OCI-M2 (cell line): ENCODE measurements around the gene FOXRED1.
"Not testable (repeated sequence)": the region's sequence is repeated elsewhere in the genome, so short reads cannot be mapped to it uniquely, and the experiment has no call there.

Source experiments
- DNase-seq: peaks from one replicate; lab custom pipeline; 2025; ENCODE audit not compliant: unreplicated experiment; lab: John Stamatoyannopoulos, UW

The FOXRED1 gene

DNA sequence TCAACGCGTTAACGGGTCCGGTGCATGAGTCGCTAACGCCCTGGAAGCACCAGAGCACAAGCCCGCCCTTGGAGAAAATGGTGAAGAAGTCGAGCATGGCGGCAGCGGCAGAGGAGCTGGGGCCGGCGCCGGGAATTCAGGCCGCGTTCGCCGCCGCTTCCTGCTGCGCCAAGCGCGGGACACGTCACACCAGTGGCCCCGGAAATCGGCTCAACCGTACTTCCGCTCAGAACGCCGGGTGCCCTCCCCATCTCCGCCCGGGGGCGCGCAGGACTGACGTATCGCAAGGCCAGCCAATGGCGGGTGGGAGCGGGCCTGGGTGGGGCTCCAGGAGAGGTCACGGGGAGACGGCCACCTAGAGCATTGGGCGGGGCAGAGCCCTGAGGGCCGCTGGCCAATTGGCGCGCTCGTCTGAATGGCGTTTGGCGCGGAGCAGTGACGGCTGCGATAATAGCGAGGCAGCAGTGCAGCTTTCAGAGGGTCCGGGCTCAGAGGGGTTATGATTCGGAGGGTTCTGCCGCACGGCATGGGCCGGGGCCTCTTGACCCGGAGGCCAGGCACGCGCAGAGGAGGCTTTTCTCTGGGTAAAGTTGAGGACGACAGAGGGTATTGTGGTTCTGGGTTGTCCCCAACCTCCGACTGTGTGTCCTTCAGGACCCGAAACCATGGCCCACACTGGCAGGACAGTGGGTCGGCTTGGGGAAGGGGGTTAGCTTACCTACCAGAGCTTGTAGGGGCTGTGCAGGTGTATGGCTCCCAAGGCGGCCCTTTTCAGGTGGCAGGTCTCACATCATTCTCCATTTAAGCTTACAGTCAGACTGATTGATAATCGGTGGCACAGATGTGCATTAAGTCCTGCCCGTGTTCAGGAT, at the start of gene FOXRED1, which contains the start of gene SRPRA:
Gene FOXRED1, plus strand, starts transcription at position 447 of the 872 bp plus-strand sequence. Its CDS starts 53 bp downstream, at position 500.
Gene SRPRA, minus strand, starts transcription at position 188 of the 872 bp plus-strand sequence. Its CDS starts 91 bp downstream, at position 97.
- DNase-seq: peak; percentile 54

DNA sequence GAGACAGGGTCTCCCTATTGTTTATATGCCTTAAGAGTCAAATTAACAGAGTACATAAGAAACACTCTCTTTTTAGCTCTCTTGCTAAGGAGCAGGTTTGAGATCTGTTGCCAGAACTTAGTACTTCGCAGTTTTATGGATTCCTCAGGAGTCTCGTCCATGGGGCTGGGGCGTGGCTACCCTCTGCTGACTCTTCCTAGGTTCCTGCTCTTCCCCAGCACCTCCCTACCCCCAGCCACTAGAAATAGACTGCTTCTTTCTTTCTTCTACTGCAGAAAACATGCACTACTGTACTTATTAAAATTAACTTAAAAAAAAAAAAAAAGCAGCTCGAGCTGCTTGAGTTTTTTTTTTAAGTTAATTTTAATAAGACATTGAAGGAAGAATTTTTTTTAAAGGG, 49.4 kb upstream of the FOXRED1 start:
- DNase-seq: no peak

DNA sequence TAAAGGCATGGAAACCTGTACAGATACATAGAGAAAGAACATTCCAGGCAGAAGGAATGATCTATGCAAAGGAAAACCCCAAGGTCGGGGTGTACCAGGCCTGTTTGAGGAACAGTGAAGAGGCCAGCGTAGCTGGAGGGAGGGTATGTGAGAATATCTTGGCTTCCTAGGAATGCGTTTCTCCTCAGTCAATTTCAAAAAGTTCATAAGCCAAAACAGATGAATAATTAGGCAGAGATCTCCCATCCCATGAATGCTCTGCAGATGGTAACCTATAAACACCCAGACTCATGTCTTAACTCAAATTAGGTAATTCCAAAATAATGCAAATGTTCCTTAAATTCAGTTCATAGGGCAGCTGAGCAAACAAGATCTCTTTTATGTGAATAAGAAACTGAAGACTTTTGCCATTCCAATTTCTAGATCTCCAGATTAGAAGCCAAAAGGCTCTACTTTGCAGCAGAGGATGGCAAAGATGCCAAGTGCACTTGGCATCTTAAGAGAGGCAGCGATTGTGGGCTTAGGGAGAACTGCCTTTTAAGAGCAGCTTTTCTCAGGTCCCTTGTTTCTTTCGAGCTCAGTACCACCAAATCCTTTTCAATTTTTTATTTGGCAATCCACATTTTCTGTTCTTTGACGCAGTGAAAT, 44.2 kb upstream of the FOXRED1 start:
- DNase-seq: no peak

DNA sequence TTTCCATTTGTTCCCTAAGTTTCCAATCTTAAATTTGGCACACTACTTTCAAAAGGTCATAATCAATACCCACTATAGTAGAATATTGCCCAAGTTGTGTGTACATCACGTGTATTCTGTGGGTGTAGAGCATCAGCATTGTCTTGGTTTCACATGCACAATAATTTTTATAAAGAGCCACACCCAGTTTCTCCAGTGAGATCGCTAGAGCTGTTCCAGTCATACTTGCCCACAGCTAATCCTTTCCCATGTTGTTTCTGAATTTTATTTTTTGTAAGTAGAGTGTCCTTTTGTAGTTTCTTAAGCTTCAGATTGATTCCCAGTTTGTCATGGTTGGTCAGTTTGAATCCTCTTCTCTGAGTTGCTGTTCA, 43.7 kb upstream of the FOXRED1 start:
- DNase-seq: no peak

- no peak for DNase-seq
These were observed 42.4 kb upstream of the FOXRED1 start for GRCh38 chr11:126226334-126227084.

DNA sequence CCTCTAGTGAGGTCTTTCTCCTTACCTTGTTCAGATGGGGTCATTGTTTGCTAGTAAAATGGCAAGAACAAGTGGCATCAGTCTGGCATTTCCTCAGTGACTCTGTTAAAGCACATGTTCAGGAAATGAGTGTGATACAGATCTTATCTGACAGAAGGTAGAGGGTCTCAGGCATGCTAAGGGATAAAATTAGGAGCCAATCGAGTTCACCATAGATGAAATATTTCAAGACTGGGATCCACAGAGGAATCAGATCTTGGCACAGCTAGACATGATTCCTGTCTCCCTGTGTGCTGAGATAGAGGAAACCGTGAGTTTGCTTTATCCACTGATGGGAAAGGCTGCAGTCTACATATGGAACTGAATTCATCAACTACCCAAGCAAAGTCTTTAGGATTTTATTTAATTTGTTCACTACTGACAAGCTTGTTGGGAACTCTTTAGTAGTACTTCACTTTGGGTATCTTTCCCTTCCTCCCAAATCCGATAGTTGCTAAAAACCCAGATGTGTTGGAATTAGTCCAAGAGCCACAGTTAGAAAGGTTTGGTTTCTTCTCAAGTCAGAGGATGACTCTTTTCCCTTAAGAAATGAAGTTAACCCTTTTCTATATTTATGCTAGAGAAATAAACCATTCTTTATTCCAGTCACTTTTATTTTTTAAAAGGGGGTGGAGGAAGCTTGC, 39.0 kb upstream of the FOXRED1 start:
- no peak for DNase-seq

DNA sequence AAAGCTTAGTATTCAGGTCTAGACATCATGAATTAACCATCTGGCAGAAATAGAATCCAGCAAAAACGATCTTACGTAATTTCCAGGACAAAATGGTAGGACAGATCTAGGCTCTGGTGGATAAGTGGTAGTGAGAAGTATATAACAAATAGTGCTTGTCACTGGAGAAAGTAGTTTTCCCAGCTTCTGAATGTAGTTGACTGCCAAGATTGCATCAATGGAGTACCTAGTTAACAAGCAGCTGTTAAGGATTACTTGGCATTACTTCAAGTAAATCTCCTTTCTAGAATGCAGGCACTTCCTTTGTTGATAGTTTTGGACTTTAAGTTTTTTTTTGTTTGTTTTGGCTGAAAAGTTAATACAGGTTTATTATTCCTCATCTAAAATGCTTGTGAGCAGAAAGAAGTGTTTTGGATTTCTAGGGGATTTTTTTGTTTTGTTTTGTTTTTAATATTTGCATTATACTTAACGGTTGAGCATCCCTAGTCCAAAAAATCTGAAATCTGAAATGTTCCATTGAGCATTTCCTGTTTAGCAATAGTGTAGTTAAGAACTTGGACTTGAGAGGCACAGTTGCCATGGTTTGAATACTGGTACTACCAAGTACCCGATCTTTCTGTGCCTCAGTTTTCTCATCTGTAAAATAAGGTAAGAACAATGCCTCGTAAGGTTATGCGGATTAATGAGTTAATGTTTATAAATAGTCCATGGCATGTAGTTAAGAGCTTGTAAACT, 37.1 kb upstream of the FOXRED1 start:
- DNase-seq: no peak

- no peak for DNase-seq
These were observed 36.3 kb upstream of the FOXRED1 start for GRCh38 chr11:126232683-126233082.

- DNase-seq: no peak
These were observed 35.6 kb upstream of the FOXRED1 start for GRCh38 chr11:126233391-126233790.

DNA sequence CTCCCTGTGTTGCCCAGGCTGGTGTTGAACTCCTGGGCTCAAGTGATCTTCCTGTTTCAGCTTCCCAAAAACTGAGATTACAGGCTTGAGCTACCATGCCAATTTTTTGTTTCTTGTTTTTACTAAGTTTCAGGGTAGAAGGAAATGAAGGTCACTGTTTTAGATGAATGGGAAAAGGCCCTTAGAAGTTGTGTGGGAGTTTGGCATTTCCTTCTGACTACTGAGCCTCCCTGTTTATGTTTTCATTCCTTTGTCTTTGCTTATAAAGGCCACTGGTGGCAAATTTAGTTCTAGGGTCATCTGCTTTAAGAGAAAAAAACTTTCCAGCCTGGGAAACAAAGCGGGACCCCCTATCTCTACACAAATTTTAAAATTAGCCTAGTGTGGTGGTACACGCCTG, 22.3 kb upstream of the FOXRED1 start:
- no peak for DNase-seq

DNA sequence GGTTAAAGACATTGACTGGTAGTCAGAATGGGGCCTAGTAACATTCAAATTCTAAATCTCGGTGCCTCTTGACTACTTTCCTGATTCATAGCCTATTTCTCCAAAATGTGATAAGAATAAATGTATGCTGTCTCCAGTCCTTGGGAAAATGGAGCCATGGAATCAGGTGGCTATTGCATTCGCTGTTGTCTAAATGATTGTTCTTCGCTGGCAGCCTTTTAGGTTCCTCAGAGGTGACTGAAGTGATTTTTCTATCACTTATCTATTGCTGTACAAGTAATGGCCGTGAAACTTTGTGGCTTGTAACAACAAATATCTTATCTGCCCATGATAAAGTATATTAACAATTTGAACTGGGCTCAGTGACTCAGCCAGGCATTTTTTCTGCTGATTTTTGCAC, 15.7 kb upstream of the FOXRED1 start:
- DNase-seq: no peak

GRCh38 chr11:126254819-126255218, 14.1 kb upstream of the FOXRED1 start:
- no peak for DNase-seq

GRCh38 chr11:126255507-126255906, 13.4 kb upstream of the FOXRED1 start:
- not testable (repeated sequence) for DNase-seq

- no peak for DNase-seq
These were observed 12.7 kb upstream of the FOXRED1 start for GRCh38 chr11:126256216-126256615.

- DNase-seq: no peak
These were observed 11.8 kb upstream of the FOXRED1 start for GRCh38 chr11:126257144-126257543.

DNA sequence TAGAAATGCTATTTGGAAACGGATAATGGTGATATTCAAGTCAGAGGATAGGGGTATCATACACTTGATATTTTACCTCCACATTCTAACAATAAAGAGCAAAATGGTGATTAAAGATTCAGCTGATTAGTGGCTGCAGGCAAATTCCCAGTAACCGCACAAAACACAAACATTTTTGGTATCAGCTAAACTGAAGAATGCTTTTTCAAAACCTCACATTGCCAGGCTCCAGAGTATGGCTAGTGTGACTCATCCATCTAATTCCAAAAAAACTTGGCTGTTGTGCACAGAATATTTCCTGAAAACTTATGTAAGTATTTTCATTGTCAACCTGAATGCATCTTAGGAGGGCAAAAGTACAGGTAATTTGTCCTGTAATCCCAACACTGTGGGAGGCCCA, 11.2 kb upstream of the FOXRED1 start:
- DNase-seq: no peak

GRCh38 chr11:126262216-126262615, 6.7 kb upstream of the FOXRED1 start:
- no peak for DNase-seq

GRCh38 chr11:126263489-126263888, 5.5 kb upstream of the FOXRED1 start:
- DNase-seq: no peak

- no peak for DNase-seq
These were observed 3.1 kb upstream of the FOXRED1 start for GRCh38 chr11:126265811-126266210.

DNA sequence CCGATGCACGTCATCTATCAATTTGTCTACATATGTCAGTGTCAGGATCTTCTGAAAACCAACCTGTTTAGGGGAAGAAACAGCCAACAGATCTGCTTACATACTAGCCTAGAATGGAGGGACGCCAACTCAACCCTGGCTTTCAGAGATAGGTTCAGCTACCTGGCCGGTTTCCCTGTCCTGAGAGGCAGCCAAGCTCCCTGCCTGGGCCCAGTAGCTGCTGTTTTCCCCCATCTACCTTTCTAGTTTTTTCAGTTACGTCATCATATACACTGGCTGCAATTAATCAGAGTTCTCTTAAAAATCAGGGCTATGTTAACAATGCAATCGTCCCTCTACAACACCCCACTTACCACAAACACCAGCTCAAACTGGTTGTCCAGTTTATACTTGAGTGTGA, 1.3 kb upstream of the FOXRED1 start:
- DNase-seq: no peak
